ENCODE data around the gene FN3K.

The FN3K gene

GRCh38 chr17:82795615-82796014 is 60.2 kb downstream of the FN3K start:
- Histone ChIP-seq H3K9me3 (ENCODE audit: severe bottlenecking) (no peaks in the 10 kb centered on the region), H3K4me3 (ENCODE audit: severe bottlenecking) (no peak overlapping the region), H3K27me3 (ENCODE audit: insufficient read depth, poor library complexity, severe bottlenecking) (no peaks in the 10 kb centered on the region), H3K36me3 (ENCODE audit: low read depth) (peaks cover 32% of the 10 kb centered on the region), H3K4me1 (ENCODE audit: insufficient read depth, poor library complexity, severe bottlenecking) (peaks cover 5% of the 10 kb centered on the region), H3K27ac (ENCODE audit: poor library complexity, severe bottlenecking) (no peak overlapping the region)
- no peak for DNase-seq (ENCODE audit: low spot score)
- ATAC-seq (ENCODE audit: low read depth) = no peak
- TF ChIP-seq CTCF (IDR thresholded peaks at IDR 0.05; ENCODE audit: poor library complexity, severe bottlenecking) = no peak

GRCh38 chr17:82797061-82797460 is 61.6 kb downstream of the FN3K start:
- Histone ChIP-seq H3K4me1 (ENCODE audit: insufficient read depth, poor library complexity, severe bottlenecking) (no peaks in the 10 kb centered on the region), H3K36me3 (ENCODE audit: low read depth) (peaks cover 24% of the 10 kb centered on the region), H3K27me3 (ENCODE audit: insufficient read depth, poor library complexity, severe bottlenecking) (no peaks in the 10 kb centered on the region), H3K9me3 (ENCODE audit: severe bottlenecking) (no peaks in the 10 kb centered on the region), H3K27ac (ENCODE audit: poor library complexity, severe bottlenecking) (no peak overlapping the region), H3K4me3 (ENCODE audit: severe bottlenecking) (no peak overlapping the region)
- TF ChIP-seq CTCF (IDR thresholded peaks at IDR 0.05; ENCODE audit: poor library complexity, severe bottlenecking) = no peak
- no peak for ATAC-seq (ENCODE audit: low read depth)
- no peak for DNase-seq (ENCODE audit: low spot score)

- no peak for TF ChIP-seq CTCF (IDR thresholded peaks at IDR 0.05; ENCODE audit: poor library complexity, severe bottlenecking)
- ATAC-seq (ENCODE audit: low read depth) (no peak), DNase-seq (ENCODE audit: low spot score) (no peak)
- H3K27ac ChIP-seq (ENCODE audit: poor library complexity, severe bottlenecking) = no peak overlapping the region
- H3K4me3 ChIP-seq (ENCODE audit: severe bottlenecking) = no peak overlapping the region
- no peaks in the 10 kb centered on the region for H3K4me1 ChIP-seq (ENCODE audit: insufficient read depth, poor library complexity, severe bottlenecking)
- no peaks in the 10 kb centered on the region for H3K27me3 ChIP-seq (ENCODE audit: insufficient read depth, poor library complexity, severe bottlenecking)
- no peaks in the 10 kb centered on the region for H3K9me3 ChIP-seq (ENCODE audit: severe bottlenecking)
- peaks cover 24% of the 10 kb centered on the region for H3K36me3 ChIP-seq (ENCODE audit: low read depth)
These were observed 63.3 kb downstream of the FN3K start for GRCh38 chr17:82798752-82799151.

- H3K9me3 ChIP-seq (ENCODE audit: severe bottlenecking) = no peaks in the 10 kb centered on the region
- H3K27me3 ChIP-seq (ENCODE audit: insufficient read depth, poor library complexity, severe bottlenecking) = no peaks in the 10 kb centered on the region
- TF ChIP-seq CTCF (IDR thresholded peaks at IDR 0.05; ENCODE audit: poor library complexity, severe bottlenecking) = no peak
- H3K4me3 ChIP-seq (ENCODE audit: severe bottlenecking) = no peak overlapping the region
- no peak for ATAC-seq (ENCODE audit: low read depth)
- DNase-seq (ENCODE audit: low spot score) = no peak
- no peak overlapping the region for H3K27ac ChIP-seq (ENCODE audit: poor library complexity, severe bottlenecking)
- no peaks in the 10 kb centered on the region for H3K4me1 ChIP-seq (ENCODE audit: insufficient read depth, poor library complexity, severe bottlenecking)
- H3K36me3 ChIP-seq (ENCODE audit: low read depth) = peaks cover 24% of the 10 kb centered on the region
These were observed 64.2 kb downstream of the FN3K start for GRCh38 chr17:82799591-82799990.

All from RWPE2 (cell line).